Measurements from ENCODE around the gene SSTR1.

Gene SSTR1

DNA sequence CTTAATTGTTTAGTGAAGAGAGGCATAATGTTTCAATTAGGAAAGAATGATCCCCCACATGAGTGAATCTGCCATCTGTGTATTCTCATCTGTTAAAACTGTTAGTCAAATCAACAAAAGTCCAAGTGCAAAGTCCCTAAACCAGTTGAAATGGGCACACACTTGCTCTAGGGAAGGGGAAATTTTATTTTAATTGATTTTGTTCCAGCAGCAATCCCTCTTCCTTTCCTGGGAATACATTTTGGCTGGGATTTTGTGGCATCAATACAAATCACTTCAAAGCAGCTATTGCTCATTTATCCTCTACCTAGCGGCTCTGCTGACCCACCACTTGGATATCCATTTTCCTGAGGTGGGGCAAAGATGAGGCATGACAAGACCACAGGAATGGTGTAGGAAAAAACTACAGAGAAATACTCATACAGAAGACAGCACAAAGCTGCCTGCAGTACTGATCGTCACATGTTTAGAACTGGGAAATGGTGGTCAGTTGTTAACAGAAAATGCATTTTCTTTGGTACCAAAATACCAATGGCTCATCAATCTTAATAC lies 9.8 kb upstream of the SSTR1 start:
- no peak overlapping the region for H3K4me3 ChIP-seq (ENCODE audit: low read depth, low read length)
- TF ChIP-seq, protein P1, sequence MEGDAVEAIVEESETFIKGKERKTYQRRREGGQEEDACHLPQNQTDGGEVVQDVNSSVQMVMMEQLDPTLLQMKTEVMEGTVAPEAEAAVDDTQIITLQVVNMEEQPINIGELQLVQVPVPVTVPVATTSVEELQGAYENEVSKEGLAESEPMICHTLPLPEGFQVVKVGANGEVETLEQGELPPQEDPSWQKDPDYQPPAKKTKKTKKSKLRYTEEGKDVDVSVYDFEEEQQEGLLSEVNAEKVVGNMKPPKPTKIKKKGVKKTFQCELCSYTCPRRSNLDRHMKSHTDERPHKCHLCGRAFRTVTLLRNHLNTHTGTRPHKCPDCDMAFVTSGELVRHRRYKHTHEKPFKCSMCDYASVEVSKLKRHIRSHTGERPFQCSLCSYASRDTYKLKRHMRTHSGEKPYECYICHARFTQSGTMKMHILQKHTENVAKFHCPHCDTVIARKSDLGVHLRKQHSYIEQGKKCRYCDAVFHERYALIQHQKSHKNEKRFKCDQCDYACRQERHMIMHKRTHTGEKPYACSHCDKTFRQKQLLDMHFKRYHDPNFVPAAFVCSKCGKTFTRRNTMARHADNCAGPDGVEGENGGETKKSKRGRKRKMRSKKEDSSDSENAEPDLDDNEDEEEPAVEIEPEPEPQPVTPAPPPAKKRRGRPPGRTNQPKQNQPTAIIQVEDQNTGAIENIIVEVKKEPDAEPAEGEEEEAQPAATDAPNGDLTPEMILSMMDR (IDR thresholded peaks at IDR 0.05; ENCODE audit: low read depth, low read length): no peak

DNA sequence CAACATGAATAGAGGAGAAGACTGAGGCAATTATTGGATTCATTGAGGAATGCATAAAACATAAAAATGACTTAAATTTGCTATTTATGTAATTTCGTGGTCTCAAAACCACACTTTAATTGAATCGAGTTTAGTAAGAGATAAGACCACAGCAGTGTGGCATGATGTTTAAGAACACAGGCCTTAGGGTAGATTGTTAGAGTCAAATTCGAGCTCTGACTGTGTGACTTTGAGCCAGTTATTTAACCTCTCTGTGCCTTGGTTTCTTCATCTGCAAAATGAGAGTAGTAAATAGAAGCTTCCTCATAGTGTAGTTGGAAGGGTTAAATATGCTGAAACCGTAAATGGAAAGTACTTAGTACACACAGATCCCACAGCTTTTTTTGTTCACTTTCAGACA lies 9.3 kb upstream of the SSTR1 start:
- TF ChIP-seq, protein P1 (IDR thresholded peaks at IDR 0.05; ENCODE audit: low read depth, low read length): no peak
- no peak overlapping the region for H3K4me3 ChIP-seq (ENCODE audit: low read depth, low read length)

DNA sequence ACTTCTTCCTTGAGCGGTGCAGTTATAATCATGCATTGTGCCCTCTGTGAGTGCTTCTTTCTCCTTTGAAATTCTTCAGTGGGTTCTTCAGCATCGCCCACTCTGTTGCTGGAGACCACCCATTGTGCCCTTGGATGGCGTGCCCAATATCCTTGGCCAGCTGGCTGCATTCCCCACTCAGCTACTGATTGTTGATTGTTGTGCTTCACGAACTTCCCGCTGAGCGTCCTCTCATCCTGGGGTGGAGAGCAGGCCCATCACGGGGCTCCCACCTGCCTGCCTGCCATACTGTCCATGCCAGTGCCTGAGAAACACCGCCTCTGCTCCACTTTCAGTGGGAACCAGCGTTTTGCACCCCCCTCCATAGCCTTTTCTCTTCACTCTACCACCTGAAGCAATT lies 8.6 kb upstream of the SSTR1 start:
- no peak overlapping the region for H3K4me3 ChIP-seq (ENCODE audit: low read depth, low read length)
- TF ChIP-seq, protein P1 (IDR thresholded peaks at IDR 0.05; ENCODE audit: low read depth, low read length): no peak

DNA sequence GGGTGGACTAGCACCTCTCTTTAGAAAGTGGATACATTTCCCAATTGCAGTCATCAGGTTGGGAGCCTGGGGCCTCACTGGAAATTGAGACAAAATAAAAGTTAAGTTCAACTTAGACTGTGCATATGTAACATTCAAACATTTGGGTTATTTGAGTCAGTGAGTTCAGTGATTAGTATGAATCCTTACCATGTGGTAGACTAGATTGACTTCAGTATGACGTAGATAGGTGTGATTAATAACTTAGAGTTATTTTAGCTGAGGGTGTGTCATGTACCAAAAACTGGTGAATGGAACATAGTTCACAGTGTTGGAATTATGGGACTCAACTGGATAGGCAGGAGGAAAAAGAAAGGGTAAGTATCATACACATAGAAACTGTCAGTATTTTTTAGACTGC lies 8.0 kb upstream of the SSTR1 start:
- TF ChIP-seq, protein P1 (IDR thresholded peaks at IDR 0.05; ENCODE audit: low read depth, low read length): no peak
- H3K4me3 ChIP-seq (ENCODE audit: low read depth, low read length): no peak overlapping the region

DNA sequence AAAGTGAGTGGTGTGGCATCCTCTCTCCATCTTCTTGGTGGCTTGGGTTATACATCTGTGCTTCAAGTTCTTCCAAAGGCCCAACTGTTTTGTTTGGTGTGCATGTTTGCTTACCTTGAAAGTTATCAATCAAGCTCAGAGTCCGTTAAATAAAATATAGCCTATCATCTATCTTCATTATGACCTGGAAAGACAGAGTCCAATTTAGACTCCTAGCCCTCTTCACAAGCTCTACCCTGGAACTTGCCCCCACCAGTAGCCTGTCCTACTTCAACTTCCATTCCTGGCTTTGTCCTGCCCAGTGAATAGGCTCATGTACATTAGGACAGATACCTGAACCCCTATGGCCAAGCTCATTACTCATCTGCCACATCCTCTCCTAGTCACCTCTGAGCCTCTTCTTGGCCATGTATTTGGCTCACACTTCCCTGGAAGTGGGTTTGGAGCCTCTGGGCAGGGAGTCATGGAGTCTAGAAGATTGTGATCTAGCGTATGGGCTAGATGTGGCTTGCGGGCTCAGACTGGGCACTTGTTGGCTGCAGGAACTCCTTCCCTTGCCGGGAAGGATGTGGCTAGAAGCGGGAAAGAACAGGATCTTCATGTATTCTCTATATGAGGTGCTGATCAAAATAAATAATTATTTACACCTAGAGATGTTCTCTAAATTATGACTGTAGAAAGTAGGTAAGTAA lies 6.4 kb upstream of the SSTR1 start:
- TF ChIP-seq, protein P1 (IDR thresholded peaks at IDR 0.05; ENCODE audit: low read depth, low read length): no peak
- no peak overlapping the region for H3K4me3 ChIP-seq (ENCODE audit: low read depth, low read length)

DNA sequence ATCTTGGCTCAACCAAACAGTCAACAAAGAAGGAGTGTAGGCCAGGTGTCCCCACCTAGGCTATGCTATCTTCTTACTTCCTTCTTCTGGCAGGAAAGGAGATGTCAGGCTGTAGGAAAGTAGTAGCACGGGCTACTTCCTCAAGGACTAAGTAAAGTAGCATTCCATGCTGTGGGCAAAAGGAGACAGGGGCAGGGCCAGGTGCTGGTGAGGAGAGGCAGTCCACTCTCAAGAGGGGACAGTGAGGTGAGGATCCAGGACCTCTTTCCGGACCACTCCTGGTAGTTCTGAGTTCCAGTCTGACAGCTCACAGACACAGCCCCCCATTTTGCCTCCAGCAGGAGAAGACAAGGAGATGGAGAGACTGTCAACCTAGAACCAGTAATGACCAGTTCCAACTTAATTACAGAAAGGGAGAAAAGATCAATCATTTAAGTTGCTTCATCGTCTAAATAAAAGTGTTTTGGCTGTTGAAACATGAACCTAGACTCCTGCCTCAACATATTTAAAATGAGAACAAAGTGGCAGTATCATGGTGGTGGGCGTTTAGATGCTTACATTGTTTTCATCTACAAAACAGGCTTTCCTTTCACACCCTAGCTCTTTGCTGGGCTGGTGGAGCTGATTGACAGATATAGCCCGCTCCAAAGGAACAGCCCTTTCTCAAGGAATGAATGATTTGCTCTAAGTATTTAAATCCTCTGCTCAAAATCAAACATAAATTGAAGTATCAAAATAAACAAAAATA lies 5.1 kb upstream of the SSTR1 start:
- TF ChIP-seq, protein P1 (IDR thresholded peaks at IDR 0.05; ENCODE audit: low read depth, low read length): no peak
- H3K4me3 ChIP-seq (ENCODE audit: low read depth, low read length): no peak overlapping the region
